HCT116 (cell line): ENCODE measurements around the gene SPATS2L.
A peak's percentile ranks its signal among the peaks of the same experiment; 100 is the strongest.

Source experiments
- CEBPB ChIP-seq: IDR thresholded peaks from 2 replicates; pipeline ENCODE4 v1.6.1; 2012; ENCODE audit warnings: low read depth
- CTCF ChIP-seq, 3 experiments: fragments of 200-600 bp in 1 of 3; sonication (generic) in 1 of 3; IDR thresholded peaks in 2 of 3; conservative IDR thresholded peaks in 1 of 3; 2 replicates each; pipeline ENCODE4 v1.5.1; 2012 to 2017; ENCODE audit warnings: low read depth in 2 of 3, low read length in 2 of 3, antibody characterized with exemption in 1 of 3, borderline replicate concordance in 1 of 3, control low read depth in 1 of 3, mild to moderate bottlenecking in 1 of 3, mixed read lengths in 1 of 3, mixed run types in 1 of 3, moderate library complexity in 1 of 3; ENCODE audit not compliant: insufficient read depth in 1 of 3
- EZH2 ChIP-seq: fragments of 200-600 bp; sonication (generic); IDR thresholded peaks from 2 replicates; pipeline ENCODE4 v1.6.1; 2017; ENCODE audit warnings: antibody characterized with exemption, mixed run types
- EZH2phosphoT487 ChIP-seq: fragments of 200-600 bp; IDR thresholded peaks from 2 replicates; pipeline ENCODE4 v1.6.1; 2018; ENCODE audit warnings: antibody characterized with exemption, borderline replicate concordance
- MAX ChIP-seq: IDR thresholded peaks from 2 replicates; pipeline ENCODE4 v1.6.1; 2012
- SIN3A ChIP-seq: IDR thresholded peaks from 2 replicates; pipeline ENCODE4 v1.6.1; 2012; ENCODE audit warnings: low read depth

DNA sequence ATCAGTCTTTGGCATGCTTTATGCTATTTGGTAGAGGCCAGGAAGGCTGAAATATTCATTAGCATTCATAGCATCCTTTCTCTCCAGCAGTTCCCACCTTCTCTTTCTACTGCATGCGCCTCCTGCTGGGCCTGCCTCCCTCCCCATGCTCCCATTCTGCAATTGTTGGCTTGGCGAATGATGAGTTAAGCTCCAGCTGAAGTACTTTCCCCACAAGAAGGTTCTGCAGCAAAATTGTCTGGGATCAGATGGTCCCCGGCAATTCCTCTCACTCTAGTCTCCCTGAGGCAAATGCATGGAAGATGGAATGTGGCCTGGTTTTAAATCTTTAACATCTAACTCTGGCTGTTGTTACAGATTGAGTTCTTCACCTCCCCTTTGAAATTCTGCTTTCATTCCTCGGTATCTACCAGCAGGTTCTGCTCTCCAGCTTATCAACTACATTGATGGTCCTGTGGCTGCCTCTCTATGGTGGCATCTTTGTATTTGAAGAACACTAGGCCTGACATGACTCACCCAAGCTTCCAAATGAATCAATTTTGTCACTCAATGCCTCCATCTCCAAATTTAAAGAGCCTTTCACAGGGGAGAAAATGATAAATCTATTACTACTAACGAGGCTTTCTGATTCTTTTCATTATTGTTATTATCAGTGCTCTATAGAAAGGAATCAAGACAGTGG is 147.5 kb downstream of the SPATS2L start:
- TF ChIP-seq CEBPB, result no peak
- TF ChIP-seq CTCF (IDR thresholded peaks at IDR 0.05 in 2 of 3, conservative IDR thresholded peaks at IDR 0.05 in 1 of 3; ENCODE audit: borderline replicate concordance in 1 of 3, insufficient read depth in 1 of 3, low read depth in 2 of 3, low read length in 2 of 3), result peak in 1 of 3 experiments; percentile 9; a peak in 1 of 6 replicates
- TF ChIP-seq EZH2phosphoT487, result no peak
- TF ChIP-seq EZH2, result no peak
- TF ChIP-seq SIN3A, result no peak
- TF ChIP-seq MAX, result no peak
